Effector memory CD8-positive, alpha-beta T cell (primary cell): Measurements from ENCODE around the gene TTYH2.
"Not testable (repeated sequence)": the region's sequence is repeated elsewhere in the genome, so short reads cannot be mapped to it uniquely, and the experiment has no call there.

Experiments used
- ATAC-seq: fragments of 150-1000 bp; cut with Tn5 transposase; replicated peaks from 2 replicates; pipeline ENCODE4 v1.10.0; 2021; ENCODE audit warnings: mild to moderate bottlenecking, moderate library complexity
- DNase-seq, 3 experiments: peaks; one replicate each; pipeline ENCODE4 v3.0.0; 2021
- H3K27ac Mint-ChIP-seq, 2 donors: one replicate each; pipeline ENCODE4 v1.8.0; 2022; ENCODE audit warnings: mild to moderate bottlenecking in 2 of 2, mixed read lengths in 2 of 2, moderate library complexity in 2 of 2
- H3K27me3 Mint-ChIP-seq, 2 donors: one replicate each; pipeline ENCODE4 v1.8.0; 2022; ENCODE audit warnings: mixed read lengths in 2 of 2
- H3K36me3 Mint-ChIP-seq: one replicate; pipeline ENCODE4 v1.8.0; 2022; ENCODE audit warnings: mild to moderate bottlenecking, moderate library complexity, mixed read lengths; ENCODE audit not compliant: insufficient read depth
- H3K4me1 Mint-ChIP-seq, 2 donors: one replicate each; pipeline ENCODE4 v1.8.0; 2022; ENCODE audit warnings: low read depth in 2 of 2, mixed read lengths in 2 of 2
- H3K4me3 Mint-ChIP-seq, 2 donors: one replicate each; pipeline ENCODE4 v1.8.0; 2022; ENCODE audit warnings: mild to moderate bottlenecking in 2 of 2, mixed read lengths in 2 of 2, moderate library complexity in 2 of 2
- H3K9me3 Mint-ChIP-seq, 2 donors: one replicate each; pipeline ENCODE4 v1.8.0; 2022; ENCODE audit warnings: mixed read lengths in 2 of 2

TTYH2 gene

GRCh38 chr17:74272731-74273201, 59.4 kb downstream of the TTYH2 start:
- Mint-ChIP-seq H3K4me3 (peak overlapping the region in 1 of 2 donors; percentile 25), H3K36me3 (peaks cover 10% of the 10 kb centered on the region), H3K27me3 (peaks cover 11 to 19% of the 10 kb centered on the region in 2 donors), H3K27ac (peak overlapping the region in 1 of 2 donors; percentile 91), H3K4me1 (peaks cover 36 to 40% of the 10 kb centered on the region in 2 donors), H3K9me3 (no peaks in the 10 kb centered on the region)
- no peak for ATAC-seq
- DNase-seq, result no peak

GRCh38 chr17:74274060-74274708, 60.8 kb downstream of the TTYH2 start, which contains the start of gene DNAI2:
Gene DNAI2, plus strand, starts transcription at chr17:74274234. Its CDS starts 7,584 bp downstream, at chr17:74281818.
- peaks cover 30 to 37% of the 10 kb centered on the region in 2 donors for H3K4me1 Mint-ChIP-seq
- DNase-seq, result no peak
- H3K27ac Mint-ChIP-seq, result peak within 1 kb of the TSS; percentile 91 to 96

GRCh38 chr17:74274709-74275340, 61.5 kb downstream of the TTYH2 start:
- peaks cover 6 to 7% of the 10 kb centered on the region in 2 donors for H3K27me3 Mint-ChIP-seq
- H3K4me1 Mint-ChIP-seq, result peaks cover 32 to 39% of the 10 kb centered on the region in 2 donors
- peaks cover 10% of the 10 kb centered on the region for H3K36me3 Mint-ChIP-seq
- DNase-seq (no peak), ATAC-seq (peak; percentile 45)
- H3K9me3 Mint-ChIP-seq, result no peaks in the 10 kb centered on the region
- H3K27ac Mint-ChIP-seq, result peak overlapping the region; percentile 56 to 91
- peak overlapping the region; percentile 80 to 86 for H3K4me3 Mint-ChIP-seq

More at GRCh38 chr17:74274060-74274708, 60.8 kb downstream of the TTYH2 start, which contains the start of gene DNAI2:
- Mint-ChIP-seq H3K4me3 (peak within 1 kb of the TSS; percentile 80 to 86), H3K36me3 (peaks cover 10% of the 10 kb centered on the region), H3K9me3 (no peaks in the 10 kb centered on the region), H3K27me3 (peaks cover 6 to 7% of the 10 kb centered on the region in 2 donors)
- ATAC-seq, result peak; percentile 65

DNA sequence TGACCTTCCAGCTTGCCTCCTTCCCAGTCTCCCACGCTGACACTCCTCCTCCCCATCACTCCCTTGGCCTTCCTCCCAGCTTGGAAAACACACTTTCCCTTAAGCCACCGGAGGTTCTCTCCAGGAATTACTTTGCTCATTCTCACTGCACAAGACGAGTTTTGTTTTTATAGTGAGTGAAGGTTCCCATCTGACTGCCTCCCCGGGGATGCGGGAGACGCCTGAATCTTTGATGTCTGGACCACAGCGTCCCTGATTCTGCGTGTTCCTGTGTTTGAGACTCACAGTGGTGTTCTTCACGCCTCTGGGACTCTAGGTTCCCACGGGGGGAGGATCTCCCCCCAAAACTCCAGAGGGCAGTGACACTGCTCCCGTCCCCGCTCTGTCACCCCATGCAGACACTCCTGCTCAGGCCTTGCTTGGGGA, 62.7 kb downstream of the TTYH2 start:
- H3K4me1 Mint-ChIP-seq, result peaks cover 41 to 49% of the 10 kb centered on the region in 2 donors
- peak overlapping the region in 1 of 2 donors; percentile 29 for H3K4me3 Mint-ChIP-seq
- no peaks in the 10 kb centered on the region for H3K9me3 Mint-ChIP-seq
- ATAC-seq (no peak), DNase-seq (no peak)
- H3K27ac Mint-ChIP-seq, result peak overlapping the region; percentile 57 to 88
- peaks cover 10% of the 10 kb centered on the region for H3K36me3 Mint-ChIP-seq
- H3K27me3 Mint-ChIP-seq, result peaks cover 6 to 7% of the 10 kb centered on the region in 2 donors

DNA sequence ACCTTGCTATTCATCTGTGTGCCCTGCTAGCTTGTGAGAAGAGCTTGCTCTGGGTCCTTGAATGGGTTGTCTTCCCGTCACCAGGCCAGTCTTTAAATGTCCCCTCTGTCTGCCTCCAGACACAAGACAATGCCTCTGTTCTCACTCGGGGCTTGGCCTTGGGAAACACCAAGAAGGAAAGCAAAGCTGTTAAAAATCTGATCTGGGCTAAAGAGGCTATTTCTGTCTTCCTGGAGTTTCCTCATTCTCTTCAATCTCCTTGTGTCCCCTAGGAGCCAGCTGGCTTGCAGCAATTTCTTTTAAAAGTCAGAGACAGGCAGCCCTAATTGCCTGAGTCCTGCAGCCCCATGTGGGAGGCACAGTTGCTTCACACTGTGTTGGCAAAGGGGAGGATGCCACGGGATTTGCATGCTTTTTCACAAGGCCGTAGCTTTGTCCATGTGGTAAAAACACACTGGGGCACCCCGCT, 63.2 kb downstream of the TTYH2 start:
- H3K9me3 Mint-ChIP-seq, result no peaks in the 10 kb centered on the region
- H3K36me3 Mint-ChIP-seq, result peaks cover 10% of the 10 kb centered on the region
- ATAC-seq (no peak), DNase-seq (no peak)
- H3K27me3 Mint-ChIP-seq, result peaks cover 6 to 7% of the 10 kb centered on the region in 2 donors
- H3K4me1 Mint-ChIP-seq, result peaks cover 41 to 49% of the 10 kb centered on the region in 2 donors
- H3K27ac Mint-ChIP-seq, result peak overlapping the region; percentile 57 to 88
- H3K4me3 Mint-ChIP-seq, result no peak overlapping the region

DNA sequence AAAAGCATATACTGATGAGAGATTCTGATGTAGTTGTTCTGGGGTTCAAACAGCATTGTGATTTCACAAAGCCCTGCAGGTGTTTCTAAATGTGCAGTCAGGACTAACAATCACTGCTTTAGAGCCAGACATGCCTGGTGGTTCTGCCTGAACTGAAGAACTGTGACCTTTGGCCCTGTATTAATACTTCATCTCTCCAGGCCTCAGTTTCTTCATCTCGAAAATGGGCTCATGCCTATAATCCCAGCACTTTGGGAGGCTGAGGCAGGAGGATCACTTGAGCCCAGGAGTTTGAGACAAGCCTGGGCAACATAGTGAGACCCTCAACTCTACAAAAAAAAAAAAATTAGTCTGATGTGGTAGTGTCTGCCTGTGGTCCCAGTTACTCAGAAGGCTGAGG, 64.6 kb downstream of the TTYH2 start:
- Mint-ChIP-seq H3K9me3 (no peaks in the 10 kb centered on the region), H3K27ac (peak overlapping the region; percentile 88 to 90), H3K4me3 (no peak overlapping the region), H3K4me1 (peaks cover 50 to 56% of the 10 kb centered on the region in 2 donors), H3K36me3 (peaks cover 9% of the 10 kb centered on the region), H3K27me3 (peaks cover 1 to 4% of the 10 kb centered on the region in 2 donors)
- ATAC-seq, result no peak
- DNase-seq, result no peak

GRCh38 chr17:74279617-74280016, 66.2 kb downstream of the TTYH2 start:
- Mint-ChIP-seq H3K27ac (peak overlapping the region; percentile 88 to 92), H3K36me3 (peaks cover 12% of the 10 kb centered on the region), H3K4me3 (peak overlapping the region; percentile 26 to 62), H3K4me1 (peaks cover 46 to 50% of the 10 kb centered on the region in 2 donors)
- not testable (repeated sequence) for DNase-seq, H3K27me3 Mint-ChIP-seq, ATAC-seq, H3K9me3 Mint-ChIP-seq

- ATAC-seq, result peak; percentile 66
- H3K27me3 Mint-ChIP-seq, result no peaks in the 10 kb centered on the region
- H3K4me3 Mint-ChIP-seq, result peak overlapping the region; percentile 26 to 62
- H3K27ac Mint-ChIP-seq, result peak overlapping the region; percentile 88 to 92
- H3K4me1 Mint-ChIP-seq, result peaks cover 46 to 50% of the 10 kb centered on the region in 2 donors
- no peaks in the 10 kb centered on the region for H3K9me3 Mint-ChIP-seq
- peaks cover 12% of the 10 kb centered on the region for H3K36me3 Mint-ChIP-seq
- peak; percentile 44 to 55 (median 54) for DNase-seq
Observed at GRCh38 chr17:74280093-74280513, 66.7 kb downstream of the TTYH2 start.

GRCh38 chr17:74281799-74282198, 68.4 kb downstream of the TTYH2 start:
- Mint-ChIP-seq H3K27ac (peak overlapping the region; percentile 88 to 92), H3K27me3 (no peaks in the 10 kb centered on the region), H3K9me3 (no peaks in the 10 kb centered on the region), H3K36me3 (peaks cover 8% of the 10 kb centered on the region), H3K4me3 (peak overlapping the region in 1 of 2 donors; percentile 34), H3K4me1 (peaks cover 38 to 39% of the 10 kb centered on the region in 2 donors)
- no peak for DNase-seq
- ATAC-seq, result no peak

DNA sequence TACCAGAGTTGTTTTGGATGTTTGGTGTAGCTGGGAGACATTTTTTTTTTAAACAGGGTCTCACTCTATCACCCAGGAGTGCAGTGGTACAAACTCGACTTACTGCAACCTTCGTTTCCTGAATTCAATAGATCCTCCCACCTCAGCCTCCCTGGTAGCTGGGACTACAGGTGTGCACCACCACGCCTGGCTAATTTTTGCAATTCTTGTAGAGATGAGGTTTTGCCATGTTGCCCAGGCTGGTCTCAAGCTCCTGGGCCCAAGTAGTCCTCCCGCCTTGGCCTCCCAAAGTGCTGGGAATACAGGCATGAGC, 68.9 kb downstream of the TTYH2 start:
- H3K27ac Mint-ChIP-seq, result peak overlapping the region; percentile 92 to 95
- not testable (repeated sequence) for ATAC-seq, H3K27me3 Mint-ChIP-seq, DNase-seq, H3K9me3 Mint-ChIP-seq, H3K36me3 Mint-ChIP-seq
- peaks cover 38 to 41% of the 10 kb centered on the region in 2 donors for H3K4me1 Mint-ChIP-seq
- peak overlapping the region; percentile 61 to 64 for H3K4me3 Mint-ChIP-seq

DNA sequence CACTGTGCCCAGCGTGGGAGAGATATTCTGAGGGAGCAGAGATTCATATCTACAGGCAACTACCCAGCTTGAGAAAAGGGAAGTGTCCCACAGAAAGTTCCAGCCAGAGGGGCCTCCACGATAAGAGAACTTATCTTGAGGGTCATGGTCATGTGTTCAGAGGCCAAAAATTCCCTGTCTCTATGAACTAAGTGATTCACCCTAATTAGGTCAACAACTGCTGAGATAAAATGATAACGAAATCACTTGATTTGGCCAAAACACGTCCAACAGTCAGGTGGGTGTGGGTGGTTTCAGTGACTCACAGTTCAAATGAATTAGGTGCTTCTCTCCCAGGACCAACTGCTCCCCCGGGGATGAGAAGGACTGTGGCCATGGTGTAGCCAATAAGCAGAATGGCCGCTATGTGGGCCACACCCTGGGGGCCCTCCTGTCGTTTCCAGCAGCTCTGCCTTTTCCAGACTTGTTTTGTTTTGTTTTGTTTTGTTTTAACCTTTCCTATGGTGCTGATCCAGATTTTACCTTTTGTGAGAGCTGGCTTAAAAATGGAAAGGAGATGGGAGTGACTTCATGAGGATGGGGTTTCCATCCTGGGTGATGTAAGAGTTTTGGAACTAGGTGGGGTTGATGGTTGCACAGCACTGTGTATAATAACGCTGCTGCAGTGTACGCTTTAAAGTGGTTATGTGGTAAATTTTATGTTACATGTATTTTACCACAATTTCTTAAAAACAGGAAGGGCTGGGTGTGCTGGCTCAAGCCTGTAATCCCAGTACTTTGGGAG, 69.4 kb downstream of the TTYH2 start:
- no peaks in the 10 kb centered on the region for H3K27me3 Mint-ChIP-seq
- DNase-seq (peak; percentile 36 to 47 (median 39)), ATAC-seq (peak; percentile 78)
- peaks cover 39 to 43% of the 10 kb centered on the region in 2 donors for H3K4me1 Mint-ChIP-seq
- H3K27ac Mint-ChIP-seq, result peak overlapping the region; percentile 92 to 95
- no peaks in the 10 kb centered on the region for H3K9me3 Mint-ChIP-seq
- H3K4me3 Mint-ChIP-seq, result peak overlapping the region; percentile 61 to 64
- H3K36me3 Mint-ChIP-seq, result peaks cover 8% of the 10 kb centered on the region

- H3K4me3 Mint-ChIP-seq, result peak overlapping the region; percentile 61 to 64
- H3K27ac Mint-ChIP-seq, result peak overlapping the region; percentile 92 to 95
- H3K36me3 Mint-ChIP-seq, result peaks cover 8% of the 10 kb centered on the region
- no peaks in the 10 kb centered on the region for H3K27me3 Mint-ChIP-seq
- H3K4me1 Mint-ChIP-seq, result peaks cover 44 to 45% of the 10 kb centered on the region in 2 donors
- DNase-seq (no peak), ATAC-seq (no peak)
- H3K9me3 Mint-ChIP-seq, result no peaks in the 10 kb centered on the region
Observed at GRCh38 chr17:74283371-74283673, 70.0 kb downstream of the TTYH2 start.

DNA sequence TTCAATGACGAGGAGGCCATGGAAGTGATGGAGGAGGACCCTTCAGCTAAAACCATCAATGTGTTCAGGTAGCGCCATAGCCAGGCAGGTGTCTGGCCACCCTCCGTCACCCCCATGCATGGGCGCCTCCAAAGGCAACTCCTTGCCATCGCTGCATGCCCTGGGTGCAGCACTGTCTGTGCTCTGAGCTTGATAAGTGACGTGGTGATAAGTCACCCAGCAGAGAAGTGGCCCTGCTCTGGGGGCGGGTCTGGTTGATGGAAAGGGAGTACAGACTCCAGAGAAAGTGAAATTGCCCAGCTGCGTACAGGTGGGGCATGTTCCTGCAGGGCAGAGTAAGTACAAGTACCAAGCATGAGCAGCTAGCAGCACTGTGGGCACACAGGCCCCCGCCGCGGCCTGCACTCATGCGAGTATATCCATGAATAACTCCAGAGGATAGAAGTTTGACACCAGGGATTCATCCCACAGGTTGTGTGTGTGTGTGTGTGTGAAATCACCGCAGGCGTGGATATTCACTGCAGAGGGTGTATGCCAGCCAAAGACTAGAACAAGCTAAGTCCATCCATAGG, 73.7 kb downstream of the TTYH2 start:
- no peak overlapping the region for H3K27ac Mint-ChIP-seq
- no peaks in the 10 kb centered on the region for H3K27me3 Mint-ChIP-seq
- H3K36me3 Mint-ChIP-seq, result peaks cover 8% of the 10 kb centered on the region
- no peak overlapping the region for H3K4me3 Mint-ChIP-seq
- DNase-seq, result no peak
- no peak for ATAC-seq
- no peaks in the 10 kb centered on the region for H3K9me3 Mint-ChIP-seq
- H3K4me1 Mint-ChIP-seq, result peaks cover 34 to 40% of the 10 kb centered on the region in 2 donors
